ENCODE data around the gene GRM2.

GRM2 gene

DNA sequence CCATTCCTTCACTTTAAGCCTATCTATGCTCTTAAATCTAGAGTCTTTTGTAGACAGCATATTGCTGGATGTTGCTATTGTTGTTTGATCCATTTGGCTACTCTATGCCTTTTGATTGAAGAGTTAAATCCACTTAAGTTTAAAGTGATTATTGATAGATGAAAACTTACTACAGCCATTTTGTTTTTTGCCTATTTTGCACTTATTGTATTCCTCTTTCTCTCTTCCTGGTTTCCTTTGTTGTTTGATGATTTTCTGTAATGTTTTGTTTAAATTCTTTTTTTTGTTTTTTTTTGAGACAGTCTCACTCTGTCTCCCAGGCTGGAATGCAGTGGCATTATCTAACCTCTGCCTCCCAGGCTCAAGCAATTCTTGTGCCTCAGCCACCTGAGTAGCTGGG is 52.3 kb downstream of the GRM2 start:
- no peak overlapping the region for H3K4me3 ChIP-seq (ENCODE audit: low read length)
- no peak for DNase-seq (ENCODE audit: low read depth)
- TF ChIP-seq, protein P1, sequence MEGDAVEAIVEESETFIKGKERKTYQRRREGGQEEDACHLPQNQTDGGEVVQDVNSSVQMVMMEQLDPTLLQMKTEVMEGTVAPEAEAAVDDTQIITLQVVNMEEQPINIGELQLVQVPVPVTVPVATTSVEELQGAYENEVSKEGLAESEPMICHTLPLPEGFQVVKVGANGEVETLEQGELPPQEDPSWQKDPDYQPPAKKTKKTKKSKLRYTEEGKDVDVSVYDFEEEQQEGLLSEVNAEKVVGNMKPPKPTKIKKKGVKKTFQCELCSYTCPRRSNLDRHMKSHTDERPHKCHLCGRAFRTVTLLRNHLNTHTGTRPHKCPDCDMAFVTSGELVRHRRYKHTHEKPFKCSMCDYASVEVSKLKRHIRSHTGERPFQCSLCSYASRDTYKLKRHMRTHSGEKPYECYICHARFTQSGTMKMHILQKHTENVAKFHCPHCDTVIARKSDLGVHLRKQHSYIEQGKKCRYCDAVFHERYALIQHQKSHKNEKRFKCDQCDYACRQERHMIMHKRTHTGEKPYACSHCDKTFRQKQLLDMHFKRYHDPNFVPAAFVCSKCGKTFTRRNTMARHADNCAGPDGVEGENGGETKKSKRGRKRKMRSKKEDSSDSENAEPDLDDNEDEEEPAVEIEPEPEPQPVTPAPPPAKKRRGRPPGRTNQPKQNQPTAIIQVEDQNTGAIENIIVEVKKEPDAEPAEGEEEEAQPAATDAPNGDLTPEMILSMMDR (conservative IDR thresholded peaks at IDR 0.05; ENCODE audit: low read depth, low read length): no peak
